GM10266 (cell line): ENCODE data around the gene STEAP1.
A peak's percentile ranks its signal among the peaks of the same experiment; 100 is the strongest.
"Not testable (repeated sequence)": the region's sequence is repeated elsewhere in the genome, so short reads cannot be mapped to it uniquely, and the experiment has no call there.

Experiments
- DNase-seq: peaks from one replicate; pipeline ENCODE4 v3.0.0; 2012; ENCODE audit errors: extremely low spot score
- CTCF ChIP-seq: IDR thresholded peaks from 2 replicates; pipeline ENCODE4 v1.5.1; 2012; ENCODE audit warnings: mild to moderate bottlenecking, low read depth; ENCODE audit not compliant: control insufficient read depth, insufficient read depth; ENCODE audit errors: missing control alignments

The STEAP1 gene

GRCh38 chr7:90153943-90154771, at the start of gene STEAP1:
STEAP1 (plus strand) TSS chr7:90154469; CDS start chr7:90159789, 5,320 bp downstream.
- peak; percentile 68 for DNase-seq
- peak; percentile 84 for TF ChIP-seq CTCF

- DNase-seq: not testable (repeated sequence)
These were observed 39.3 kb upstream of the STEAP1 start for GRCh38 chr7:90114972-90115371.

GRCh38 chr7:90118551-90119177, 35.6 kb upstream of the STEAP1 start:
- DNase-seq: not testable (repeated sequence)

GRCh38 chr7:90119178-90119971, 34.9 kb upstream of the STEAP1 start:
- TF ChIP-seq CTCF: no peak
- DNase-seq: no peak

- DNase-seq: not testable (repeated sequence)
These were observed 34.1 kb upstream of the STEAP1 start for GRCh38 chr7:90120205-90120604.

- not testable (repeated sequence) for DNase-seq
These were observed 22.5 kb upstream of the STEAP1 start for GRCh38 chr7:90131746-90132145.

- DNase-seq: not testable (repeated sequence)
These were observed 6.9 kb upstream of the STEAP1 start for GRCh38 chr7:90147079-90147960.

GRCh38 chr7:90149428-90149827, 4.8 kb upstream of the STEAP1 start:
- peak; percentile 48 for TF ChIP-seq CTCF

GRCh38 chr7:90151884-90152283, 2.4 kb upstream of the STEAP1 start:
- DNase-seq: not testable (repeated sequence)

More at GRCh38 chr7:90149428-90149827, 4.8 kb upstream of the STEAP1 start:
- DNase-seq: not testable (repeated sequence)
